Epithelial cell of esophagus (primary cell): ENCODE results near the gene SEMA3A.
"Not testable (repeated sequence)": the region's sequence is repeated elsewhere in the genome, so short reads cannot be mapped to it uniquely, and the experiment has no call there.

Source experiments
- DNase-seq: peaks from one replicate; pipeline ENCODE4 v3.0.0; 2010; ENCODE audit warnings: low read depth
- H3K4me3 ChIP-seq: 2 replicates; pipeline ENCODE4 v1.5.1; 2011; ENCODE audit warnings: mild to moderate bottlenecking, low read length, control low read depth
- TF ChIP-seq, protein P1 (sequence below): IDR thresholded peaks from 2 replicates; pipeline ENCODE4 v1.5.1; 2011; ENCODE audit warnings: low read depth, mild to moderate bottlenecking, low read length, control low read depth, inconsistent platforms; ENCODE audit not compliant: insufficient read depth; ENCODE audit errors: missing control alignments

Gene SEMA3A

DNA sequence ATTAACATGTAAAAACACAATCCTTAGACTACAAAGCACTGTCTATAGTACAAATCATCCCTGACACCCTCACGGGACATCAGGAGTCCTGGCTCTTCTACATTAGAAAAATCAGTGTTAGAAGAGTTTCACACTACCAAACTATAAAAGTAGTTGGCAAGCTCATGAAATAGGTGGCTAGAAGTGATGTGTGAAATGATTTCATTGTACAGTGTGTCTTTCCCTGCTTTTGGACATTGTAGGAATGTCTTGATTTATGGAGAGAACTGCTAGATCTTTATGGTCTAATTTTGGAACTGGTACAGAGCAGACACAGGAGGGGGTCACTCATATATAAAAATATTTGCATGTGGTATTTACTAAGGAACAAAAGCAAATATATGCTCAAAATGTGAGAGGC is 33.2 kb downstream of the SEMA3A start:
- TF ChIP-seq, protein P1, sequence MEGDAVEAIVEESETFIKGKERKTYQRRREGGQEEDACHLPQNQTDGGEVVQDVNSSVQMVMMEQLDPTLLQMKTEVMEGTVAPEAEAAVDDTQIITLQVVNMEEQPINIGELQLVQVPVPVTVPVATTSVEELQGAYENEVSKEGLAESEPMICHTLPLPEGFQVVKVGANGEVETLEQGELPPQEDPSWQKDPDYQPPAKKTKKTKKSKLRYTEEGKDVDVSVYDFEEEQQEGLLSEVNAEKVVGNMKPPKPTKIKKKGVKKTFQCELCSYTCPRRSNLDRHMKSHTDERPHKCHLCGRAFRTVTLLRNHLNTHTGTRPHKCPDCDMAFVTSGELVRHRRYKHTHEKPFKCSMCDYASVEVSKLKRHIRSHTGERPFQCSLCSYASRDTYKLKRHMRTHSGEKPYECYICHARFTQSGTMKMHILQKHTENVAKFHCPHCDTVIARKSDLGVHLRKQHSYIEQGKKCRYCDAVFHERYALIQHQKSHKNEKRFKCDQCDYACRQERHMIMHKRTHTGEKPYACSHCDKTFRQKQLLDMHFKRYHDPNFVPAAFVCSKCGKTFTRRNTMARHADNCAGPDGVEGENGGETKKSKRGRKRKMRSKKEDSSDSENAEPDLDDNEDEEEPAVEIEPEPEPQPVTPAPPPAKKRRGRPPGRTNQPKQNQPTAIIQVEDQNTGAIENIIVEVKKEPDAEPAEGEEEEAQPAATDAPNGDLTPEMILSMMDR: no peak
- no peak for DNase-seq
- no peak overlapping the region for H3K4me3 ChIP-seq

DNA sequence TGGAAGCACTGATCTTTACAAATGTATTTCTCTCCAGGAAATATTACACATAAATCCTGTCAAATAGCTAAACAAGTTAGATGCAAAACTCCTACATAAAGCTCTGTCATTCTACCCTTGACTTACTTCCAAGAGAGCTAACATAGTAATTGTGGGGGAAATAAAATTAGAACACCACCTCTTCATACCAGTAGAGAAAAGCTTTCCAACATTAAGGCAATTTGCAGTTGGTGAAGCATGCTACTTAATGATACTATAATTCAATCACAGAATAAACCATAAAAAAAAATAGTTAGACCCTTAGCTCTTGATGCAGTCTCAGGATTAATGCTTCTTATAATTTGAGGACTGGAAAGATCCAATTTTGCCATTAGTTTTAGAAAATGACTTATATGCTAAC is 35.2 kb downstream of the SEMA3A start:
- DNase-seq: no peak
- TF ChIP-seq, protein P1: no peak
- H3K4me3 ChIP-seq: no peak overlapping the region

DNA sequence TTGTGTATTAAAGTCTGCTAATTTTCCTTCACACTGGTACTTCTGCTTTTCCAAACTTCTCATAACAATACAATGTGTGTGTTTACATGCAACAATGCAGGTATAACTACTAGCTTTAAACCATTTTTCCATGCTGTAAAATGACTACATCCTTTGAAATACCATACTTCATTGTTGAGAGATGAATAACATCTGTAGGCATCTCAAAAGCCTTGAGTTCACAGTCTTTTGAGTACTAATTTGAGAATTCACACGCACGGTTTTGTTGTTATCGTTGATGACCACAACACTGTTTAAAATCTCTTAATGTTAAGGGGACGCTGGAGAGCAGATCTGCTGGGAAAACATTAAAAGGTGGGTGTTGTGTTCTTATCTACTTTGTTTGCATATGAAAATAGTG is 37.4 kb downstream of the SEMA3A start:
- H3K4me3 ChIP-seq: no peak overlapping the region
- TF ChIP-seq, protein P1: no peak

DNA sequence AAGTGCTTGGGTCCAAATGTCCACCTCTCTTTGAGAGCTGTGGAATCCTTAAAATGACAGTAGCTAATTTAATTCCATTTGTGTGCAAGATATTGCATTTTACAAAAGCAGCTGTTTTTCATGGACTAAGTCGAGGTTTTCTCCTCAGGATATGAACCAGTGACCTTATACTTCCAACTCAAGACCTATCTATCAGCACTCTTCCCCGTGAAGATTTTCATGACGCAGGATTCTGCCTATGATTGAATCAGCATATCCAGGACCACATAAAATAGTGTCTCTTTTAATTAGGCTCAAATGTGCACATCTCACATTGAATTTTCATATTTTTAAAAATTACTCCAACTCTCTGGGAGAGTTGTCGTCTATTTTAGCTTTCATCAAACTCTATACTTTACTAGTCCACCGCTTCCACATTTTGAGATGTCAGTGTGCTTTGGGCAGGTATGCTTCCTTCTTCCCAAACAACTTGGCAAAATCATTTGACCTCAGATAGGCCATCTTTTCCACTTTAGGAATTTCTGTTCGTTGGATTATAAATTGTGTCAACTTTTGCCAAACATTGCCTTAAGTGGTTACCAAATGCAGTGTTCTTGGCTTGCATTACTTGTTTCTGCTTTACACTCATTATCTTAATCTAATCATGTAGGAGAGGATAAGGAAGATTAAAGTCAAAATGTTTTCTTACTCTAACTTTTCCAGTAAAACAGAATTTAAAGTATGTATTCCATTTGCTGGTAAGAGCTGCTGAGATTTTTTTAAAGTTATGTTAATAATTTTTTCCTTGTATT is 39.4 kb downstream of the SEMA3A start:
- TF ChIP-seq, protein P1: no peak

More for the DNA sequence above, 37.4 kb downstream of the SEMA3A start:
- no peak for DNase-seq

DNA sequence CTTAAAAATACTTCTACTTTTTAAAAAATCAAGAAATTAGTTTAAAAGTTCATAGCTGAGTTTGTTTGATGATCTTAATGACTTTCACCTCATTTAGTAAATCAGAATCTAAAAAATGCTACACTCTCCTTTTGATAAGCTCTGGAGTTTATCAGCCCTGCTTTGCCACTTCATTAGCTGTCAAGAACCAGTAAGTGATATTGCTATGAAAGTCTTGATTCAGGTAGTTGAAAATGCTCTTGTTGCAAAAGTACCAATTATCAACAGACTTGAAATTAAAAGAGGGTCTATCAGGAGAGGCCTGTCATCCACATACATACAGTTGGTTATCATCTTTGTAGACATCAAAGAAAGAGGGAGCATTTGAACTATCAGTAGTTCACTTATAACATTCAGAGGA is 41.6 kb downstream of the SEMA3A start:
- TF ChIP-seq, protein P1: no peak
- H3K4me3 ChIP-seq: no peak overlapping the region
- DNase-seq: no peak

More for the DNA sequence above, 39.4 kb downstream of the SEMA3A start:
- DNase-seq: no peak
- no peak overlapping the region for H3K4me3 ChIP-seq

DNA sequence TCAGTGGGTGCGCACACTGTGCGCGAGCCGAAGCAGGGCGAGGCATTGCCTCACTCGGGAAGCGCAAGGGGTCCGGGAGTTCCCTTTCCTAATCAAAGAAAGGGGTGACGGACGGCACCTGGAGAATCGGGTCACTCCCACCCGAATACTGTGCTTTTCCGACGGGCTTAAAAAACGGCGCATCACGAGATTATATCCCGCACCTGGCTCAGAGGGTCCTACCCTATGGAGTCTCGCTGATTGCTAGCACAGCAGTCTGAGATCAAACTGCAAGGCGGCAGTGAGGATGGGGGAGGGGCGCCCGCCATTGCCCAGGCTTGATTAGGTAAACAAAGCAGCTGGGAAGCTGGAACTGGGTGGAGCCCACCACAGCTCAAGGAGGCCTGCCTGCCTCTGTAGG is 44.2 kb downstream of the SEMA3A start:
- H3K4me3 ChIP-seq, DNase-seq: not testable (repeated sequence)

DNA sequence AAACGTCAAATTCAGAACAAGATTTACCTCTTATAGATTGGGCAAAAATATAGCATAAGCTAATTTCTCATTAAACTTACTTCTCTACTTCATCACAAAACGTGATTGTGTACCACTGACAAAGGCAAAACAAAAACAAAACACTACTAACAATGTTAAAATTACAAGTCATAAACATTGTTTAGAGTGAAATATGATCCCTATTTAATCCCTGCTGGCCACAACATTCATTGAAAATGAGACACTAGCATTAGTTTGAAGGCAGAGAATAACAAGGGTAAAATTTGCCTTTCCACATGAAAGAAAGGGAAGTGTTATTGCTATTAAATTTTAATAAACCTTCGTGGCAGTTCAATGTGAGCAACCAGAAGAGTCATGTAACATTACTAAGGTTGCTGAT is 45.0 kb downstream of the SEMA3A start:
- TF ChIP-seq, protein P1: no peak
- DNase-seq: no peak
- no peak overlapping the region for H3K4me3 ChIP-seq
